ENCODE results near the gene MSL1. TPM values are rescaled to one million over a fixed set of nuclear protein-coding genes. Genes with fewer than 3 reads are reported as not detected.

MSL1 gene
- total and polyA plus RNA-seq, 2 of the 13 experiments (the other 11 are each of a cell fraction or from before 2014, with no cell fraction given) = 63.8 to 88.5 TPM

GRCh38 chr17:40091691-40092397, 29.9 kb upstream of the MSL1 start (continued):
- TF ChIP-seq ZFP91 (CRISPR knock-in tag; IDR thresholded peaks at IDR 0.05; ENCODE audit: borderline replicate concordance) = no peak
- peak; percentile 17; the same call in 1 of the 2 replicates for TF ChIP-seq SSRP1 (CRISPR knock-in tag; IDR thresholded peaks at IDR 0.05)
- TF ChIP-seq ZNF382 (CRISPR knock-in tag; IDR thresholded peaks at IDR 0.05; ENCODE audit: borderline replicate concordance) = no peak
- no peak for TF ChIP-seq DPF2 (CRISPR knock-in tag; IDR thresholded peaks at IDR 0.05; ENCODE audit: borderline replicate concordance, low read depth)
- no peak for TF ChIP-seq ZBTB7B (CRISPR knock-in tag; IDR thresholded peaks at IDR 0.05)
- peak; percentile 39 for TF ChIP-seq AGO1 (IDR thresholded peaks at IDR 0.05; ENCODE audit: low read depth, low read length, poor library complexity, severe bottlenecking)
- TF ChIP-seq ZBTB33 (CRISPR knock-in tag; IDR thresholded peaks at IDR 0.05) = peak; percentile 41; the same call in 1 of the 2 replicates
- TF ChIP-seq ZNF614 (CRISPR knock-in tag; IDR thresholded peaks at IDR 0.05; ENCODE audit: borderline replicate concordance) = no peak
- TF ChIP-seq ZNF878 (CRISPR knock-in tag; IDR thresholded peaks at IDR 0.05) = no peak
- TF ChIP-seq FOSL2 (CRISPR knock-in tag; IDR thresholded peaks at IDR 0.05) = no peak
- TF ChIP-seq POLR2G (IDR thresholded peaks at IDR 0.05; ENCODE audit: low read depth, low read length) = peak; percentile 54
- no peak for TF ChIP-seq PRDM10 (CRISPR knock-in tag; IDR thresholded peaks at IDR 0.05; ENCODE audit: low read depth)
- TF ChIP-seq ZFP36L1 (CRISPR knock-in tag; IDR thresholded peaks at IDR 0.05) = no peak
- TF ChIP-seq TSC22D2 (CRISPR knock-in tag; IDR thresholded peaks at IDR 0.05; ENCODE audit: borderline replicate concordance) = no peak
- TF ChIP-seq HOMEZ (CRISPR knock-in tag; IDR thresholded peaks at IDR 0.05; ENCODE audit: low read depth) = no peak
- TF ChIP-seq ZHX1 (CRISPR knock-in tag; IDR thresholded peaks at IDR 0.05; ENCODE audit: low read depth) = no peak
- peak; percentile 99 for TF ChIP-seq POLR2AphosphoS2 (IDR thresholded peaks at IDR 0.05; ENCODE audit: low read depth, low read length)
